Glutamatergic neuron (in vitro differentiated cells): ENCODE measurements around the gene AGR3. TPM values are rescaled to one million over a fixed set of nuclear protein-coding genes. Genes with fewer than 3 reads are reported as not detected.
"Not testable (repeated sequence)": the region's sequence is repeated elsewhere in the genome, so short reads cannot be mapped to it uniquely, and the experiment has no call there.

ENCODE experiments used
- DNase-seq: peaks from one replicate; pipeline ENCODE4 v3.0.0; 2022
- H3K27ac Mint-ChIP-seq: one replicate; pipeline ENCODE4 v1.8.0; 2020; ENCODE audit warnings: mild to moderate bottlenecking, mixed read lengths, inconsistent platforms; ENCODE audit not compliant: unreplicated experiment
- H3K27me3 Mint-ChIP-seq: one replicate; pipeline ENCODE4 v1.8.0; 2020; ENCODE audit warnings: mild to moderate bottlenecking, moderate library complexity, mixed read lengths, inconsistent platforms; ENCODE audit not compliant: unreplicated experiment
- H3K36me3 Mint-ChIP-seq: one replicate; pipeline ENCODE4 v1.8.0; 2020; ENCODE audit warnings: mild to moderate bottlenecking, mixed read lengths, inconsistent platforms; ENCODE audit not compliant: unreplicated experiment
- H3K4me1 Mint-ChIP-seq: one replicate; pipeline ENCODE4 v1.8.0; 2020; ENCODE audit warnings: mild to moderate bottlenecking, low read depth, mixed read lengths, inconsistent platforms; ENCODE audit not compliant: unreplicated experiment
- H3K4me3 Mint-ChIP-seq: one replicate; pipeline ENCODE4 v1.8.0; 2020; ENCODE audit warnings: mild to moderate bottlenecking, mixed read lengths, inconsistent platforms; ENCODE audit not compliant: unreplicated experiment
- H3K9me3 Mint-ChIP-seq: one replicate; pipeline ENCODE4 v1.8.0; 2020; ENCODE audit warnings: mild to moderate bottlenecking, moderate library complexity, mixed read lengths, inconsistent platforms; ENCODE audit not compliant: unreplicated experiment
- total RNA-seq: library from RNA; stranded (reverse); fragmentation: NEBNext Ultra II Directional; extraction: Animal tissue kit (Norgen Biotek cat#: 25700); gene quantifications from one replicate; pipeline ENCODE4 v1.2.1, GENCODE V29; 2021; ENCODE audit not compliant: unreplicated experiment
- TF ChIP-seq, protein P1 (sequence below): fragments of 200-600 bp; sonication (generic); IDR thresholded peaks from one replicate; pipeline ENCODE4 v1.5.0; 2021; ENCODE audit not compliant: partially characterized antibody, unreplicated experiment

AGR3 gene
- total RNA-seq, 1 donor from 2014 or later: not detected

DNA sequence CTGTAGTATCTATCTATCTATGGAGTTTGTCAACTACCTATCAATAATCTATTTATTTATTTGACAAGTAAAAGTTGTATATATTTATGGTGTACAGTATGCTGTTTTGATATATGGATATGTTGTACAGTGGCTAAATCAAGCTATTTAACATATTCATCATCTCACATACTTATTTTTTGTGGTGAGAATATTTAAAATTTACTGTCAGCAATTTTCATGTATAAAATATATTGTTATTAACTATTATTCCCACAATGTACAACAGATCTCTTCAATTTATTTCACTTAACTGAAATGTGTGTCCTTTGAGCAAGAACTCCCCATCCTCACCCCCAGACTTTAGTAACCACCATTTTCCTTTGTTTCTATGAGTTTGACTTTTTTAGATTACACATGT is 14.5 kb downstream of the AGR3 start:
- no peak for DNase-seq
- TF ChIP-seq, protein P1, sequence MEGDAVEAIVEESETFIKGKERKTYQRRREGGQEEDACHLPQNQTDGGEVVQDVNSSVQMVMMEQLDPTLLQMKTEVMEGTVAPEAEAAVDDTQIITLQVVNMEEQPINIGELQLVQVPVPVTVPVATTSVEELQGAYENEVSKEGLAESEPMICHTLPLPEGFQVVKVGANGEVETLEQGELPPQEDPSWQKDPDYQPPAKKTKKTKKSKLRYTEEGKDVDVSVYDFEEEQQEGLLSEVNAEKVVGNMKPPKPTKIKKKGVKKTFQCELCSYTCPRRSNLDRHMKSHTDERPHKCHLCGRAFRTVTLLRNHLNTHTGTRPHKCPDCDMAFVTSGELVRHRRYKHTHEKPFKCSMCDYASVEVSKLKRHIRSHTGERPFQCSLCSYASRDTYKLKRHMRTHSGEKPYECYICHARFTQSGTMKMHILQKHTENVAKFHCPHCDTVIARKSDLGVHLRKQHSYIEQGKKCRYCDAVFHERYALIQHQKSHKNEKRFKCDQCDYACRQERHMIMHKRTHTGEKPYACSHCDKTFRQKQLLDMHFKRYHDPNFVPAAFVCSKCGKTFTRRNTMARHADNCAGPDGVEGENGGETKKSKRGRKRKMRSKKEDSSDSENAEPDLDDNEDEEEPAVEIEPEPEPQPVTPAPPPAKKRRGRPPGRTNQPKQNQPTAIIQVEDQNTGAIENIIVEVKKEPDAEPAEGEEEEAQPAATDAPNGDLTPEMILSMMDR: no peak
- H3K27me3 Mint-ChIP-seq: peaks cover 2% of the 10 kb centered on the region
- H3K4me1 Mint-ChIP-seq: no peaks in the 10 kb centered on the region
- H3K4me3 Mint-ChIP-seq: no peak overlapping the region
- no peaks in the 10 kb centered on the region for H3K9me3 Mint-ChIP-seq
- H3K36me3 Mint-ChIP-seq: peaks cover 7% of the 10 kb centered on the region
- no peak overlapping the region for H3K27ac Mint-ChIP-seq

DNA sequence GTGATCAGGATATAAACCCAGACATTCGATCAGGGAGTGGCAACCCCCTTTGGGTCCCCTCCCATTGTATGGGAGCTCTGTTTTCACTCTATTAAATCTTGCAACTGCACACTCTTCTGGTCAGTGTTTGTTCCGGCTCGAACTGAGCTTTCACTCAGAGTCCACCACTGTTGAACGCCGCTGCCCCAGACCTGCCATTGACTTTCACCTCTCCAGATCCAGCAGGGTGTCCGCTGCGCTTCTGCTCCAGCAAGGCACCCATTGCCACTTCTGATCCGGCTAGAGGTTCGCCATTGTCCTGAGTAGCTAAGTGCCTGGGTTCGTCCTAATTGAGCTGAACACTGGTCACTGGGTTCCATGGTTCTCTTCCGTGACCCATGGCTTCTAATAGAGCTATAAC is 28.6 kb downstream of the AGR3 start:
- not testable (repeated sequence) for H3K27me3 Mint-ChIP-seq, DNase-seq, H3K27ac Mint-ChIP-seq, H3K9me3 Mint-ChIP-seq, H3K4me1 Mint-ChIP-seq, H3K4me3 Mint-ChIP-seq, H3K36me3 Mint-ChIP-seq

DNA sequence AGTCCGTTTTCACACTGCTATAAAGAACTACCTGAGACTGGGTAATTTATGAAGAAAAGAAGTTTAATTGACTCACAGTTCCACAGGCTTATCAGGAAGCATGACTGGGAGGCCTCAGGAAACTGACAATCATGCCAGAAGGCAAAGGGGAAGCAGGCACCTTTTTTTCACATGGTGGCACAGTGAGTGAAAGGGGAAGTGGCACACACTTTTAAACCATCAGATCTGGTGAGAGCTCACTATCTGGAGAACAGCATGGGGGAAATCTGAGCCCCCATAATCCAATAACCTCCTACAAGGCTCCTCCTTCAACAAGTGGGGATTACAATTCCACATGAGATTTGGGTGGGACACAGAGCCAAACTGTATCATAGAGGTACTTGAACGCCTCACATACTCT is 30.0 kb downstream of the AGR3 start:
- H3K36me3 Mint-ChIP-seq: no peaks in the 10 kb centered on the region
- H3K4me3 Mint-ChIP-seq: no peak overlapping the region
- no peak overlapping the region for H3K27ac Mint-ChIP-seq
- TF ChIP-seq, protein P1: no peak
- DNase-seq: no peak
- no peaks in the 10 kb centered on the region for H3K4me1 Mint-ChIP-seq
- no peaks in the 10 kb centered on the region for H3K9me3 Mint-ChIP-seq
- peaks cover 2% of the 10 kb centered on the region for H3K27me3 Mint-ChIP-seq

DNA sequence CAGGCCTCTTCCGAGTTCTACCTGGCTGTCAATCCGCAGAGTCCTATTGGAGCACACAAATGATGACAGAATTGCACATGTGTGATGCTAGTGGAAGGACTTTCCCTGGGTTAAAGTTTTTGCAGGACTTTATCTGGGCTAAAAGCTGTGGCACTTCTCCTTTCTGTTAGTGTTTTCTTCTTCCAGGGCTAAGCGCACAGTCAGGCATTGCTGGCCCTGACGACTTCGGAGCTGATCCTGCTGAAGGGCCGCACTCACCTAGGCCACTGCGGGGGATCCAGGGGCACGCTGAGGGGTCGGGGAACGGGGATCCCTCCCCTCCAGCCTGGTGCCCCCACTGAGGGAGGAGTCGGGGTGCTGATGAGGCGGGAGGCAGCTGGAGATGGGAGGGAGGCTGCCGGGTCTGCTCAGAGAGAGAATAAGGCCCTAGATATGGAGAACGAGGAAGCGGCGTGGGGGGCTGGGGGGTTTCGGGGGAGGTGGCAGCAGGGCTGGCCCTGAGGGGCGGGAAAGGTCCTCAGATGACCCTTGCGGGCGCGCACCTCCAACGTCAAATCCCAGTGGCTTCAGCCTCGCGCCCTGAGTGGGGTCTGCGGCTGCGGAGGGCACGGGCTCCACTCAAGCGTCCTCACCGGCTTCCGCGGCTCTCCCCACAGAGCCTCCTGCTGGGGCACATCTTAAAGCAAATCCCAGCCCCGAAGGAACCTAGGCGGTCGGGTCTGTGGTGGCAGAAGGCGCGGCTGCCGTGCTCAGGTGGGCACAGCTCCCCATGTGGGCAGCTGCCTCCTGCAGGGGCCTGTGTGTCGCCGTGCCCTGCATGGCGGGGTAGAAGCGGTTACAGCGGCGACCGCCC is 30.9 kb downstream of the AGR3 start:
- peaks cover 2% of the 10 kb centered on the region for H3K27me3 Mint-ChIP-seq
- DNase-seq: no peak

DNA sequence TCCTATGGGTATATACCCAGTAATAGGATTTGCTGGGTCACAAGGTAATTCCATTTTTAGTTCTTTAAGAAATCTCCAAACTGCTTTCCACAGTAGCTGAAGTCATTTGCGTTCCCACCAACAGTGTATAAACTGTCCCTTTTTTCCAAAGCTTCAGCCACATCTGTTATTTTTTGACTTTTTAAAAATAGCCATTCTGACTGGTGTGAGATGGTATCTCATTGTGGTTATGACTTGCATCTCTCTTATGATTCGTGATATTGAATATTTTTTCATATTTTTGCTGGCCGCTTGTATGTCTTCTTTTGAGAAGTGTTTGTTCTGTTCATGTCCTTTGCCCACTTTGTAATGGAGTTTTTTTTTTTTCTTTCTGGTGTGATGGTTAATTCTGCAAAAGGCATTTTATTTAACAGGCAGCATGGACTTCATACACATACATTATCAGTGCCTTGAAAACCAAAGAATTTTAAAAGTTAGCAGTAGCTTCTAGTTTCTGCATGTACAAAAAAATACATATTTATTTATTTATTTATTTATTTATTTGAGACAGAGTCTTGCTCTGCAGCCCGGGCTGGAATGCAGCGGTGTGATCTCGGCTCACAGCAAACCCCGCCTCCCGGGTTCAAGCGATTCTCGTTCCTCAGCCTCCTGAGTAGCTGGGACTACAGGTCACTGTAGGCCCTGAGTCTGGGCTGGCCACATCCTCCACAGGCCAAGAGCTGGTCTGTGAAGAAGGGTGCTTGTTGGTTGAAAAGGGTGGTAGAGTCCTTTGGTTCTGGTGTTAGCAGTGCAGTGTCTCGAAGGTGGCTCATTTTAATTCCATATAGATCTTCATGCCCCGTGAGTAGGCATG is 32.3 kb downstream of the AGR3 start:
- Mint-ChIP-seq H3K36me3 (no peaks in the 10 kb centered on the region), H3K9me3 (no peaks in the 10 kb centered on the region), H3K27ac (no peak overlapping the region), H3K4me1 (no peaks in the 10 kb centered on the region), H3K27me3 (peaks cover 2% of the 10 kb centered on the region), H3K4me3 (no peak overlapping the region)
- no peak for DNase-seq
- TF ChIP-seq, protein P1: no peak

More for the DNA sequence above, 30.9 kb downstream of the AGR3 start:
- TF ChIP-seq, protein P1: no peak
- Mint-ChIP-seq H3K9me3 (no peaks in the 10 kb centered on the region), H3K4me1 (no peaks in the 10 kb centered on the region), H3K36me3 (no peaks in the 10 kb centered on the region), H3K27ac (no peak overlapping the region), H3K4me3 (no peak overlapping the region)
